DND-41 (cell line): ENCODE data around the gene PLA2G4B.

Source experiments
- CTCF ChIP-seq: IDR thresholded peaks from 2 replicates; pipeline ENCODE4 v1.5.1; 2012; ENCODE audit warnings: borderline replicate concordance, low read length, moderate library complexity, mild to moderate bottlenecking; ENCODE audit not compliant: poor library complexity, severe bottlenecking; ENCODE audit errors: extremely low read depth
- EZH2 ChIP-seq: IDR thresholded peaks from 3 replicates; pipeline ENCODE4 v1.6.1; 2012; ENCODE audit warnings: borderline replicate concordance, low read depth, mild to moderate bottlenecking, moderate library complexity, low read length, inconsistent platforms; ENCODE audit not compliant: severe bottlenecking

GRCh38 chr15:41844814-41845213 is 6.2 kb downstream of the PLA2G4B start:
- no peak for TF ChIP-seq CTCF
- no peak for TF ChIP-seq EZH2
